PC-9 (cell line): ENCODE measurements around the gene LRRC37B. TPM values are rescaled to one million over a fixed set of nuclear protein-coding genes. Genes with fewer than 3 reads are reported as not detected.
"Not testable (repeated sequence)": the region's sequence is repeated elsewhere in the genome, so short reads cannot be mapped to it uniquely, and the experiment has no call there.

ENCODE experiments used
- BruUV-seq: library from RNA; stranded (reverse); fragments of 400-500 nt; replicated peaks from 2 replicates; lab custom pipeline; 2021; lab: Mats Ljungman, UMichigan
- CTCF ChIA-PET: fragments of 300-600 bp; sonication (Branson Sonifier 250); formaldehyde crosslinking; loops from one replicate; lab custom pipeline; 2022; ENCODE audit warnings: antibody characterized with exemption; lab: Charles Lee
- POLR2A ChIA-PET: fragments of 300-600 bp; sonication (Branson Sonifier 250); formaldehyde crosslinking; loops from one replicate; lab custom pipeline; 2022; ENCODE audit warnings: antibody characterized with exemption; ENCODE audit not compliant: unreplicated experiment; lab: Charles Lee
- DNase-seq, 2 experiments: peaks; one replicate each; pipeline versions ENCODE4 v3.0.0 to v3.0.0-alpha.2; 2015 to 2022; ENCODE audit warnings: mixed read lengths in 1 of 2
- H2AFZ ChIP-seq: fragments of 200-600 bp; sonication (generic); 2 replicates; pipeline ENCODE4 v1.8.1; 2017; ENCODE audit warnings: antibody characterized with exemption
- H3F3A ChIP-seq: fragments of 200-600 bp; sonication (generic); 2 replicates; pipeline ENCODE4 v1.8.1; 2017; ENCODE audit warnings: antibody characterized with exemption, mild to moderate bottlenecking, low read depth; ENCODE audit not compliant: insufficient read depth
- H3K27ac ChIP-seq: fragments of 200-600 bp; sonication (generic); 2 replicates; pipeline ENCODE4 v1.6.1; 2016; ENCODE audit warnings: mixed run types
- H3K27me3 ChIP-seq: fragments of 200-600 bp; sonication (generic); 2 replicates; pipeline ENCODE4 v1.6.1; 2016; ENCODE audit warnings: low read depth, mixed run types; ENCODE audit not compliant: insufficient read depth
- H3K36me3 ChIP-seq: fragments of 200-600 bp; sonication (generic); 2 replicates; pipeline ENCODE4 v1.6.1; 2016; ENCODE audit warnings: low read depth, mixed run types
- H3K4me1 ChIP-seq: fragments of 200-600 bp; sonication (generic); replicated peaks from 2 replicates; pipeline ENCODE4 v1.6.1; 2016; ENCODE audit warnings: mixed run types; ENCODE audit not compliant: insufficient read depth
- H3K4me2 ChIP-seq: fragments of 200-600 bp; sonication (generic); 2 replicates; pipeline ENCODE4 v1.6.1; 2017; ENCODE audit warnings: mixed run types
- H3K4me3 ChIP-seq: fragments of 200-600 bp; sonication (generic); 2 replicates; pipeline ENCODE4 v1.6.1; 2016; ENCODE audit warnings: mixed run types
- H3K79me2 ChIP-seq: fragments of 200-600 bp; sonication (generic); 2 replicates; pipeline ENCODE4 v1.6.1; 2017; ENCODE audit warnings: low read depth, mixed run types
- H3K9me2 ChIP-seq: fragments of 200-600 bp; sonication (generic); 2 replicates; pipeline ENCODE4 v1.8.1; 2017; ENCODE audit warnings: mild to moderate bottlenecking; ENCODE audit not compliant: insufficient read depth
- H3K9me3 ChIP-seq: fragments of 200-600 bp; sonication (generic); 2 replicates; pipeline ENCODE4 v1.8.1; 2016; ENCODE audit warnings: low read depth; ENCODE audit not compliant: insufficient read depth
- H4K20me1 ChIP-seq: fragments of 200-600 bp; sonication (generic); 2 replicates; pipeline ENCODE4 v1.8.1; 2017; ENCODE audit not compliant: insufficient read depth
- CTCF ChIP-seq: fragments of 200-600 bp; sonication (generic); conservative IDR thresholded peaks from 2 replicates; pipeline ENCODE4 v1.6.1; 2017; ENCODE audit warnings: mixed run types, antibody characterized with exemption, mild to moderate bottlenecking, moderate library complexity
- EZH2 ChIP-seq: fragments of 200-600 bp; sonication (generic); IDR thresholded peaks from 2 replicates; pipeline ENCODE4 v1.8.0; 2017; ENCODE audit warnings: antibody characterized with exemption, low read depth
- intact Hi-C: fragments of 100-400 bp; cut with micrococcal nuclease; formaldehyde crosslinking; loops from one replicate; pipeline ENCODE4 v1.10.0; 2022; ENCODE audit not compliant: unreplicated experiment
- total RNA-seq: library from RNA; stranded (reverse); gene quantifications from 2 replicates; pipeline ENCODE4 v1.2.3, GENCODE V29; 2021

LRRC37B gene
- total RNA-seq, 1 experiment from 2014 or later = 13.8 TPM

- CTCF ChIA-PET, POLR2A ChIA-PET, H3K79me2 ChIP-seq, H4K20me1 ChIP-seq, H3K9me2 ChIP-seq, BruUV-seq, H3K36me3 ChIP-seq, H3K4me3 ChIP-seq, H2AFZ ChIP-seq, intact Hi-C loops, H3K27me3 ChIP-seq, H3K4me2 ChIP-seq, H3K9me3 ChIP-seq: not testable (repeated sequence)
- peak in 1 of 2 experiments; percentile 41 for DNase-seq
- Histone ChIP-seq H3K27ac (peak overlapping the region; percentile 63), H3K4me1 (peaks cover 17% of the 10 kb centered on the region), H3F3A (peaks cover 18% of the 10 kb centered on the region)
Measured at GRCh38 chr17:31975391-31975790, 31.8 kb upstream of the LRRC37B start.

- DNase-seq, BruUV-seq, H3K4me2 ChIP-seq, H3K4me1 ChIP-seq, H3K27me3 ChIP-seq, H3K9me2 ChIP-seq, H2AFZ ChIP-seq, POLR2A ChIA-PET, H3K27ac ChIP-seq, H4K20me1 ChIP-seq, H3K4me3 ChIP-seq, H3K9me3 ChIP-seq, H3K79me2 ChIP-seq, CTCF ChIA-PET: not testable (repeated sequence)
- peaks cover 39% of the 10 kb centered on the region; the same call in 1 of the 2 replicates for H3K36me3 ChIP-seq
- intact Hi-C loops = loop anchor here (10.0 kb wide), 1 partner anchor 47 kb away; no protein-coding TSS in a partner anchor
- H3F3A ChIP-seq = peaks cover 20% of the 10 kb centered on the region
Measured at GRCh38 chr17:31991821-31992220, 15.4 kb upstream of the LRRC37B start.

- no peaks in the 10 kb centered on the region for H3K4me1 ChIP-seq
- H3K9me3 ChIP-seq = no peaks in the 10 kb centered on the region
- POLR2A ChIA-PET = no interaction called here
- DNase-seq = no peak
- BruUV-seq = no TSS peak
- no peaks in the 10 kb centered on the region for H3K27me3 ChIP-seq
- CTCF ChIA-PET = no interaction called here
- H3K79me2 ChIP-seq = no peaks in the 10 kb centered on the region
- no peak overlapping the region for H3K4me3 ChIP-seq
- no peak overlapping the region for H3K4me2 ChIP-seq
- TF ChIP-seq CTCF (no peak), EZH2 (no peak)
- no peaks in the 10 kb centered on the region for H3K9me2 ChIP-seq
- H3K36me3 ChIP-seq = peaks cover 35% of the 10 kb centered on the region
- H3F3A ChIP-seq = peaks cover 50% of the 10 kb centered on the region
- intact Hi-C loops = loop anchor here (10.0 kb wide), 1 partner anchor 52 kb away; no protein-coding TSS in a partner anchor
- H3K27ac ChIP-seq = no peak overlapping the region
- H4K20me1 ChIP-seq = peaks cover 2% of the 10 kb centered on the region; the same call in 1 of the 2 replicates
- no peak overlapping the region for H2AFZ ChIP-seq
Measured at GRCh38 chr17:31997005-31997404, 10.2 kb upstream of the LRRC37B start.

GRCh38 chr17:32007463-32008298 is 498 bp downstream of the LRRC37B start:
- peaks cover 17% of the 10 kb centered on the region for H3F3A ChIP-seq
- H3K27me3 ChIP-seq = no peaks in the 10 kb centered on the region
- TF ChIP-seq CTCF (no peak), EZH2 (no peak)
- H3K9me2 ChIP-seq = no peaks in the 10 kb centered on the region
- intact Hi-C loops = loop anchor here (2.0 kb wide), 1 partner anchor 135 kb away; the partner anchor contains the start of gene RHOT1
- H3K4me2 ChIP-seq = peak overlapping the region; percentile 99
- H2AFZ ChIP-seq = peak overlapping the region; percentile 84
- no peaks in the 10 kb centered on the region for H3K79me2 ChIP-seq
- peaks cover 9% of the 10 kb centered on the region; the same call in 1 of the 2 replicates for H3K4me1 ChIP-seq
- ChIA-PET POLR2A (no interaction called here), CTCF (interaction anchor here (0.6 to 1.0 kb wide), 5 partner anchors 10 to 132 kb away, joined by 3 to 6 read pairs (median 4); no protein-coding TSS in a partner anchor)
- peak overlapping the region; percentile 86 for H3K4me3 ChIP-seq
- no peaks in the 10 kb centered on the region for H4K20me1 ChIP-seq
- H3K27ac ChIP-seq = no peak overlapping the region
- no TSS peak for BruUV-seq
- peak in 1 of 2 experiments; percentile 6 for DNase-seq
- no peaks in the 10 kb centered on the region for H3K9me3 ChIP-seq
- H3K36me3 ChIP-seq = no peaks in the 10 kb centered on the region
